ENCODE data around the gene NEURL3.

NEURL3 gene

DNA sequence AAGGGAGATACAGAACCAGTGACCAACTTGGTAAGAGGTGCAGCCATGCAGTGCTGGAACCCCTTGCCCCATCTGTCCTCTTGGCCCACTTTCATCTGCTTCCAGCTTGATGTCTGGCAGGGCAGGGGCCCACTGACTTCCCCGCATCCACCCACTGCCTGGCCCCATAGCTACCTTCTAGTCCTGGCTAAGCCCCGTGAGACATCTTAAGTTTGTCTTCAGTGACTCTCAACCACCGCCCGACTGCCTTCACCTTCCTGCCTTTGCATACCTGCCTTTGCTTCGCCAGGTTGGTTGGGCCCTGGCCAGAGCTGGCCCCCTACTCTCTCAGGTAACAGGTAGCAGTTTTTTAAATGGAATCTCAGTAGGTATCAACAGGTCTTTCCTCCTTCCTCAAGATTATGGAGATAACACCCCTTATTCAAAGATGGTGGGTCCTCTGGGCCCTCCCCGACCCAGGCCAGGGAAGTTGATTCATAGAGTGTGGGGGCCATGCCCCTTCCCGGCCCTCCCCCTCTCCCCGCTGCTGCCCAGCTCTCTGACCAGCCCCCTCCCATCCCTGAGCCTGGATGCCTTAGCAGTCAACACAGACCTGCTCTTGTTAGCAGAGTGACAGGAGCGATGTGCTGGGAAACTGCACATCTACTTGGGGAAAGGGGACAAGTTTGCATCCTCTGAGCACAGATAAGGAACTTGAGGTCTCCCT lies 34.2 kb upstream of the NEURL3 start:
- DNase-seq = no peak

DNA sequence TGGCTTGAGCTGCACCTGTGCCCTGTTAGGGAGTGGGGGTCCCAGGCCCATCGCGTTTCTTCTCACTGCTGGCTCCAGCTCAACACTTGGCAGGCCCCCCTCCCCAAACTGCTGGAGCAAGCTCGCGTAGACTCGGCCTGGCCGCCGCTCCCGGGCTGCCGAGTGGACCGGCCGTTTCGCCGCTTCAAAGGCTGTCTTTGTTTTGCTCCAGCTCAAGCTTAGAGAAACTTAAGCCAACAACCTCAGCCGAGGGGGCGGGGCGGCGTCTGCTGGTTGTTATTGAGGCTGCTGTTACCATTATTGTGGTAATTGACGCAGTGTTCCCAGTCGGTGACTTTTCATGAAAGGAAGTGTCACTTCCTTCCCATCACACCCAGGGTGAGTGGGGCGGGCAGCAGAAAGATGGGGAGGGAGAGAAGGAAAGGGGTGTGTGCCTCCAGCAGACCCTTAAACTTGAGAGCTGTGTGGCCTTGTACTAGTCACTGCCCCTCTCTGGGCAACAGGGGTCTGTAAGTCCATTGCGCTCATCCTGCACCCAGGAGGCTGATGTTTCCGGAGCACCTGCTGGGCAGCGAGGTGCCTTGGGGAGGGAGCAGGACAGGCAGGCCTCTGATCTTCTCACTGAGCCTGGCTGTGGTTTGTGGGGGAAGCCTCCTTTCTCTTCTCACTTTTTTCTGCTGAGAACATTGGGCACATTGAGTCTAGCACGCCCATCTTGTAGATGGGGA lies 33.5 kb upstream of the NEURL3 start:
- DNase-seq = no peak

DNA sequence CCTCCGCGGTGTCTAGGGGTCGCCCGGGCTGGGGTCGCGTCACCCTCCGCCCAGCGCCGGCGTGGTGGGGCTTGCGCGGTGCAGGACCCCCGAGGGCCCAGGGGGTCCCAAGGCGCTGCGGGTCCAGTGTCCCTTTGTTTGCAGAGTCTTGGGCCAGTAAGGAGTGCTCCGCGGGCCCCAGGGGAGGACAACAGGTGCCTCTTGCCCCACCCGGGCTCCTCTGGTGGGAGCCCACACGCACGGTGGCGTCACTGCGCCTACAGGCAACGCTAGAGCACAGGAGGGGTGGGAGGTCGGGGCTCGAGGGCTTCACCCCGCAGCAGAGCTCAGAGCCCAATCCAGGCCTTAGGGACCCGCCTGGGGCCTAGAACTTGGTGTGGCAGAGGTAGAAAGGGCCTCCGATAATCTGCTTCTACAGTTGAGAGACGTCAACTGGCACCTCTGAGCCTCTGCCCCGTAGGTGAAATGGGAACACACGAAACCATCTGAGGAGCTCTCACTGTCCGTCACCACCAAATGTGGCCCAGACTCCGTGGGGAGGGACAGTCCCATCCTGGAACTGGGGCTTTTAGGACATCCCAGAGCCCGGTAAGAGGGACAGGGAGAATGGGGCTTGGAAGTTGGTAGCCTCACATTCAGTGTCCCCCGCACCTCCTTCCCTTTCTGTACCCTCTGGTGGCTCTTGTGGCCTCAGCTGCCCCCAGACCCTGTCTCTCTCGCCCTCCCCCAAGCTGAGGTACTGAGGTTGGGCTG lies 32.8 kb upstream of the NEURL3 start:
- DNase-seq = no peak

DNA sequence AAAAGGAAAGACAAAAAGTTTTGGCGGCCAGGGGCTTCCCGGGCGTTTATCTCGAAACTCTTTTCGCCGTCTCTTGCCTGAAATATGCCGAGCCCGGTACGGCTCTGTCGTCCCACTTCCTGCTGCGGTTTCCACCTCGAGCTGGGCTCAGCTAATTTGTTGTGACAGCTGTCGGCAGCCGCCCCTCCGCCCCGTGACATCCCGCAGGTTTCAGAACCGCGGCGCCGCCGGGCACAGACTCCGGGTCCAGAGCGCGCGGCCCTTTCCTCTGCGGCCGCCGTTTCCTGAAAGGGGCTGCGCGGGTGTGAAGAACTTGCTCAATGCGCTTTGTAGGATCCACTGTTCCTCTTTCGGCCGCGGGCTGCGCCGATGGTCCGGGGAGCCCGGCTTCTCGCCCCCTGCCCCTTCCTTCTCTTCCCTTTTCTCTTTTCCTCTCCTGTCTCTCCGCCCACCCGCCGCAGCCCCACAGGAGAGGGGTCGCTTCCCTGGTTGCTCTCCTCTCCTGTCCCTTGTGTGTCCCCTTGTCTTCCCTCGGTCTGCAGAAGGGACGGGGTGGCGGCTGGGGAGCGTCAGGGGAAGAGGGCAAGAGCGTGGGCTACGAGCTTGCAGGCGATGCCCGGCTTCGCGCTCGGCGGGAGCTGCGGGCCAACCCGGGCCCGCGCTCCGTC lies 32.0 kb upstream of the NEURL3 start:
- no peak for DNase-seq

DNA sequence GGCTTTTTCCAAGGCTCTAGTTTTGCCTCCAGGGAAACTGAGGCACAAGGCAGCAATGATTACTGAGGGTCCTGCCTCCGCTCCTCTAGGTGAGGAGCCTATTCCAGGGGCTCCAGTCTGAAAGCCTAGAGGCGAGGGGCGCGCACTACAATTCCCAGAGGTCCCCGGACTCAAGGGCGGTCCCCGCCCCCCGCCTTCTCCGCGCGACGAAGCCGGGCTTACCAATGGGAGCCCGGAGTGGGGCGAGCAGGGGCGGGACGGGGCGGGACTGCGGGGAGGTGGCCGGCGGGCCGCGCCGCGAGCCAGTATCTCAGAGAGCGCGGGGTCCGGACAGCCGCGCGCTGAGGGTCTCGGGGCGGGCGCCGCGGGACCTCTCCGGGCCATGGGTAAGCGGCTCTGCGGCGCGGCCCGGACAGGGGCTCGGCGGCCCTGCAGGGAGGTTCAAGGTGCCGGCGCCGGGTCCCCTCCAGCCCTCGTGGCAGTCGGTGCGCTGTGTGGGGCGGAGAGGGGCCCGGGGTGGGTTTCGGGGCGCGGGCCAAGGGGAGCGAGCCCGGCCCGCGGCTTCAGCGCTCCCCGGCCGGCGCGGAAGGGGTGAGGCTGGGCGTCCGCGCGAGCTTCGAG lies 31.4 kb upstream of the NEURL3 start, which contains the start of gene ARID5A:
Gene ARID5A (plus strand): TSS at position 308 of the 621 bp plus-strand sequence. CDS start 75 bp downstream, at position 383.
- DNase-seq = peak; percentile 69

DNA sequence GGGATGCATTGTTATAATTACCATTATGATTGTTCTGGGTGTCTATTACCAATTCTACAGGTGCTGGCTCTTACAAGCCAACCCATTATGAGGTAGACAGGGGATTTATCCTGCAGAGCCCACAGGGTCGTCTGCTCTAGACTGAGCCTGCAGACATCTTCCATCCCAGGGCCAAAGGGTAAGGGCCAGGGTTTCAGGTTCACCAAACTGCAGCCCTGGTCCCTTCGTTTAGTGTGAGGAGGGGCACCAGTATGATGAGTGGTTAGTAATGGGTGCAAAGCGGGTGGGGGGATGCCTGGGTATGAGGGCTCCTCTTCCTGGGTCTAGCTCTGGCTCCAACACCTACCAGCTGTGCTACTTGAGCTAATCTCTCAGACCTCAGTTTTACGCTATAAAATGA lies 30.2 kb upstream of the NEURL3 start:
- DNase-seq = no peak

DNA sequence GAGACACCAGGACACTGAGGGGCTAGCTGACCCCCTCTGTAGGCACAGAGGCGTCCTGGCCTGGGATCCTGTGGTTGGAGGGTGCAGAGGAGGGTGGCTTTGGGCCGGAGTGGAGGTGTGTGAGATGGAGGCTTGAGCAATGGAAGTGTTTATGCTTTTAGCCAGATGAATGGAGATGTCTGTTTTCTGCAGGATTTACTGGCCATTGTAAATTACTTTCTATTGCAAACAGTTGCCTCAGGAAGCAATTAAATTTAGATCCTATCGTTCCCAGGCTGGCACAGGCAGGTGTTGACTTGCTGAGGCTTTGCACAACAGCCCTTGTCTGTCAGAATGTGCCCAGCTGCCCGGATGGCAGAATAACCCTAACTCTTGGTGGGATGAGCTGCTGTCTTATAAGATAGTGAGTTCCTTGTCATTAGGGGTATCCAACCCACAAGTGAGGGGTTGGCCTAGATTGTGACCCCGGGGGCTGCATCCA lies 29.6 kb upstream of the NEURL3 start:
- no peak for DNase-seq

DNA sequence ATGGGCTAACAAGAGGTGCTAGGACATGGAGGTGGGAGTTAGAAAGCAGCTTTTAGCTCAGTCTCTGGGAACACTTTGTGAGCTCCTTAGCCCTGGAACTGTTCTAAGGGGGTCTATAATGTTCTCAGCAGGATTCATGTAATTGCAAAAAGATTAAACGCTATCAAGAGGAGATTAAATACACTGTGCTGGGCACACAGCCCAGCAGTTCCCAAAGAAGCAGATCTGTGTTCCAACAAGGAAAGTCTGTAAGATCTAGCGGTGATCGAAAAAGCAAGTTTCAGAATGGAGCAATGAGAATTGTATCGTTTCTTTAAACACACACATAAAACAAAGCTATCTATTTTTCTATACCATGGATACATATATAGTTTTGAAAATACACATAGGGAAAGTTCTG lies 29.0 kb upstream of the NEURL3 start:
- DNase-seq = no peak

DNA sequence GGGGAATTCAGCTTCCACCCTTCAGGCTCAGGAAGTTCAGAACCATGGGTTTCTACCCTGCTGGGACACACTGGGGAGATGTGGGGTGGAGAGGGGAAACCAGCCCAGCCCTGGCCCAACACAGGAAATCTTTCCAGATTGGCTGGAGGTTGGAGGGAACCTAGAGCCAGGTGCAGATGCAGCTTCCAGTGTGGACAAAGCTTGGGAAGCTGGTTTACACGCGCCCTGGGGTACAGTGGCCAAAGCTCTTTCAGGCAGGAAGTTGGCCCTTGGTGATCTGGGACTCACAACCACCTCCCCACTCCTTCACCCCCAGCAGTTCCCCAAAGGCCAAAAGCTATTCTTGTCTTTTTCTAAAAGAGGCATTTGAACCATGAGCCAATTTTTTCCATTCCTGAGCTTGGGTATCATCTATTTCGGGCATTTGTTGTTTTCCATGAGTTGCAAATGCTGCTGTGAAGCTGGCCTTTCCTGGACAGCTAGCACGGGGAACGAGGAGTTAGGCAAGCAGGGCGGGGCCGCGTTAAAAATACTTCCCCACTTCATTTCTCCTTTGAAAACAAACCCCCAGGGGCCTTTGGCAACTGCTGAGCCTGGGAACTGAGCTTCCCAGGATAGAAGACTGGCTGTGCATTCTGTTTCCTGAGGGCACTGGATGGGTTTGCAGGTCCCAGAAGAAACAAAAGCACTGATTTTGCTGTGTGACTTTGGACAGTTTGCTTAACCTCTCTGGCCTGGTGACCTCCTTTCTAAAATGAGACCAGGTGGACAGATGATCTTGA lies 28.3 kb upstream of the NEURL3 start:
- DNase-seq = no peak

DNA sequence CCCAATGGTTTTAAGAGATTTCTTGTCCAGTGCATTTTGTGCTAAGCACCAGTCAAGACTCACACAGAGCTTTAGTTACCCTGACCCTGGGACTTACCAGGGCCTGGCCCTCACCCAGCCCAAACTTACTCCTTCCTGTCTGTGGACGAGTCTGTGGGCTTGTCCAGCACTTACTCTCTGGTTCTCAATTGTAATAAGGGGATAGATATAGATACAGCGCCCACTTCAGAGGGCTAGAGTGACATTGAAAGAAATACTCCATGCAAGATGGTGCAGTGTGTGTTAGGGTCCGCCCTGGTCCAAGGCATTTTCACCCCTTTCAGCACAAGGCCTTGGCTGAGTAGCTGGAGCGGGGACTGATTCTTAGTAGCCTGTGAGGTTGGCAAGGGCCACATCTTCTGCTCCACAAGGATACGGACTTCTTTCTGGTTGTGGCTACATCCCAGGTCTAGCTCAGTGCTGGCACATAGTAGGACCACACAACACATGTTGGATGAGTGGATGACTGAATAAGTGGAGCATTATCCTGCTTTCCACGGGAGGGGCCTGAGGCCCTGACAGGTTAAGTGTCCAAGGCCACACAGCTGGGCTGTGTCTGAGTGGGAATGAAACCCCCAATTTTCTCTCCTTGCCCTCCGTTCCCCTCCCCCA lies 27.6 kb upstream of the NEURL3 start:
- DNase-seq = no peak

DNA sequence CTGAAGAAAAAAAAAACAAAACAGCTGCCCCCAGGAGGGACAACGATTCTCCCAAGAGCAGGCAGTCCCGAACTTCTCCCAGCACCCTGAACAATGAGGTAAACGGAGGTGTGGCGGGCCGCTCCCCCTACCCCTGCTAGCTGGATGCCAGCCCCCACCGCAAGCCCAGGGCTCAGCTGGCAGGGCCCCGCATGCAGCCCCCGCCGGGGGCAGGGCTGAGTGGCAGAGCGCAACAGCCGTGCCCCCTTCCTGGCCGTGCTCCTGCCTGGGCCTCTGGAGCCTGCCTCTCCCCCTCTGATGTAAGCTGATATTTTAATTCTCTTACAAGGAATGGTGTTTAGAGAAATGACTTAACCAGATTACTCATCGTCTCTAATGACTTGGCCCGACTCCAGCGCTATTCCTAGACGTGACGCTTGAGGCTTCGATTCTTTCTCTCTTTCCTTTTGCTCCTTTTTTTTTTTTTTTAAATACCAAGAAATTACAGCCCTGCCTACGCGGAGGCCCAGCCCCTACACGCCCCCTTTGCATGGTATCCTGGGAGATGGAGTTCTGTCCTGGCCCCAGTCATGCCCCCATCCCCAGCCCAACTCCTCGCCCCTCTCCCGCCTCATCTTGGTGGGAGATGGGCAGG lies 26.8 kb upstream of the NEURL3 start:
- no peak for DNase-seq

DNA sequence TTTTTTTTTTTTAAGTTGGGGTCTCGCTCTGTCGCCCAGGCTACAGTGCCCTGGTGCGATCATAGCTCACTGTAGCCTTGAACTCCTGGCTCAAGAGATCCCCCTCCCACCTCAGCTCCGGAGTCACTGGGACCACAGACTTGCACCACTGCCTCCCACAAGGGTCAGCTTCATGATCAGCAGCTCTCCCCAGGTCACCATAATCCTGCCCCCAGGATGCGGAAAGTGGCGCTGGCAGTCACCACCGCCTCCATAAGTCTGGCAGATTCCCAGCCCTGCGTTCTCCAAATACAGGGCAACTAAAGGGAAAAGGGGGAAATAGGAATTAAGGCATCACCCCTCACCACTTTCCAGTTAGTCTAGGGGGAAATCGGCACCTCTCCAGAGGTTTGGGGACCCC lies 26.2 kb upstream of the NEURL3 start:
- no peak for DNase-seq

DNA sequence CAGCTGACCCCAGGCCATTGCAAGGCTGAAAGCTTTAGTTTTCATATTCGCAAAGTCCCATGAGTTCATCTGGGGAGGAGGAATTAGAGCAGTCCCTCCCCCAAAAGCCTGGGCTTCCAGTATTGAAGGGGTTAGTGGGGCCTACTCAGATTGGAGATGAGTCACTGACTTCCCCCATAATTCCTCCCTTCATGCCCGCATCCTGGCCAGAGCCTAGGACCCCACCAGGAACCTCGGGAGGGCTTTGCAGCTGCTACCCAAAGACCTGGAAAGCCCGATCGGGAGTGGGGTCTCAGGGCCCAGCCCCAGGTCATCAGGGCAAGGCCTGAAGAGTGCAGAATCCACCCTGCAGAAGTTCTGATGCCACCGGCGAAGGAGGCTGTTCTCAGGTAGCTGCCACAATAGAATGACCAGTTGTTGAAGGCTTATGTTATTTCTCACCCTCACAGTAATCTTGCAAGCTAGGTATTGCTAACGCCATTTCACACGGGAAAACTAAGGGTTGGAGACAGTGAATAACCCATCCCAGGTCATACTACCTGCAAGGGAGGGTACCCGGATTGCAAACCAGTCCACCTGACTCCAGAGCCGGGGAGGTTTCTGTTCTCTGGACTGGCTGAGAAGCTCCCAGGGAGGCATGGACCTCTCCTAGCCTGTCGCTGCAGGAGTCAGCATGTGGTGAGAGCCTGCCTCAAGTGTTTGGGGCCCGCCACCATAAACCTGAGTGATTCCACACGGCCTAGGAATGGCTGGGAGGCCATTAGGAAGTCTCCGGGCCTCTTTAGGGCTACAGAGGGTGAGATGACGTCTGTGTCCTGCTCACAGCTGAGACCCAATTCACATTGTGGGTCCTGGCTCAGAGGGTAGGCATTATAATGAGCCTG lies 25.6 kb upstream of the NEURL3 start:
- DNase-seq = no peak

DNA sequence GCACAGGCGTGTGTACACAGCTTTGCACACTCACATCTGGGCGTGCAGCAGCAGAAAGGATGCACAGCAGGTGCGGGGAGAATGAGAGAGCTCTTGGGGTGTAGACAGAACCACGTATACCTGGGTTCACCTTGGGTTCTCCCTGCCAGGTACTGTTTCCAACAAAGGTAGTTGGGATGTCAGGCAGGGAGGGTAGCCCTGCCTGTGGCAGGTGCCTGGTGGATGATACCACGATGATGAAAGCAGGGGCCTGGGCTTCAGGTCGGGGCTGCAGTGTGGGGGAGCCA lies 24.9 kb upstream of the NEURL3 start:
- no peak for DNase-seq

DNA sequence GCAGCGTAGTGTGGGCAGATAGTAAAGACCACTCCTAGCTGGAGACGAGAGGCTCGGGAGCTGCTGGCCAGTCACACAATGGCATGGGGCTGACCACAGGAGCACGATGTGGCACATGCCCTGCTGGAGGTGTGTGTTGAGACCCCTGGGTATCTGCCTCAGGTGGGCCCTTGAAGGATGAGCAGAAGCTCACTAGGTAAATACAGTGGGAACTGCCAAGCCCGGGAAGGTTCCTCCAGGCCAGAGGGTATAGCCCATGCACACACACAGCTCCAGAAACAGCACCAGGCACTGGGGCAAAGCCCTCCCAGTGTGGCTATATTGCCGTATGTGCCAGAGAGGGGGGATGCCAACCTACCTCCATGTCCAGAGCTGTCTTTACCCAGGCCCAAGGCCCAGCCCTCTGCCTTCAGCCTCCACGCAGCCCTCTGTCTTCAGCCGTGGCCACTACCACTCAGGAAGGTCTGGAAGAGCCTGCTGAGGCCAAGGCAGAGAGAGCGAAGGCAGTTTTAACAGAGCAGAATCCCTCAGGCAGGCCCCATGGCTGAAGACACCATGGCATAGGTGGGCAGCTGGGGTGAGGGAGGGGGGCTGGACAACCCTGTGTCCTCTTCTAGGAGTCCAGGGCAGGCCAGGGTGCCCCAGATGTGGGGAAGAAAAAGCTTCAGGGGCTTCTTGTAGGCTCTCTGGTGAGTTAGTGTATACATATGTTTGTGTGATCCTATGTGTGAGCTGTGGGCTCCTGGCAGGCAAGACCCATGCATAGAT lies 24.4 kb upstream of the NEURL3 start:
- no peak for DNase-seq

DNA sequence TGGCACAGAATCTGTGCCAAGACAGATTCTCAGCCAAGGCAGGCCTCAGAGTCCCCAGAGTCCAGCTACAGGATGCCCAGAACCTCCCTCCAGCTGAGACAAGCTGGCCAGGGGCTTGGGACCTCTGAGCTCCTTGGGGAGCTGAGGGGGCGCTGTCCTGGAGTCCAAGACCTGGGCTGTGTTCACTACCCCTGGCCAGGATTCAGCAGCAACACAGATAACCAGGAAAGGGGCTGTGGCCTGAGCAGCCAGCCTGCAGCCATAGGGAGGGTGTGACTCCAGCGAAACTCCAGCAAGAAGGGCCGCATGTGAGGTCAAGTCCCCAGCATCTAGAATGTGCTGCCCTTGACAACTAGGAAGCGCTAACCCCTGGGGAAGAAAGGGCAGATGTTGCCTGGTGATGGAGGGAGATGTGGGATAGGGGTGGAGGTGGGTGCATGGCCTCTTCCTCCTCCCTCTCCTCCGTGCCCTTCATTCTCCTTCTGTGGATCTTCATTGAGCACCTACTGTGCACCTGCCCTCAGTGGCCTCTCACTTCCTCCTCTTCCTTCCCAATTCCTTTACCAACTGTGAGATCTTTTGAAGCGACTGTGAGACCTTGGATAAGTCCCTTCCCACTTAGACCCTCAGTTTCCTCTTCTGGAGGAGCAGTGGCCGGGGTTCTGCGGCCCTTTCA lies 23.7 kb upstream of the NEURL3 start:
- DNase-seq = no peak

DNA sequence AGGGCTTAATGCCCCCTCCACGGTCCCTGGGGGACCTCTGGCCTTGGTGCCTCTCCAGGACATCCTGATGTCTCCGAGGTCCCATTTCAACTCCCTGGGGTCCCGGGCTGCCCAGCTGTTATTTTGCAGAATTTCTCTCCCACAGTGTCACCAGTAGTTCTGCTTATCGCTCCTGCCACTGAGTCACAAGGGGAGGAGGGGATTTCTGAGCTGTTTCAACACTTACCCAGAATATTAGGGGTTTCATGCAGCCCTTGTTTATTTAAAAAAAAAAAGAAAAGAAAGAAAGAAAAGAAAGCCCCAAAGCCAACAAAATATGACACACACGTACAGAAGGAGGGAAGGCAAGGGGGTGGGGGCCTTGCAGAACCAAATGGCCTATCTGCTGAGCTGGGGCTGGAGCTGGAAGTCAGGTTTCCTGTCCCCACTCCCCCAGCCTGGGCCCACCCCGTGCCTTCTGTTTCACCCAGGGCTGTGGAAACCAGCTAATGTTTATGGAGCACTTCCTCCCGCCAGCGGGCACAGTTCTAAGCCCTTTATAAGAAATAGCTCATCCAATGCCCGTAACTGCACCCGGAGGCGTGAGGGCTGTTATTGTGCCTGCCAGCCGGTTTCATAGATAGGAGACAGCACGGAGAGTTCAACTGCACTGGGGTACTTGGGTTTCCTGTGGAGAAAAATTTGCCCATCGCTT lies 23.0 kb upstream of the NEURL3 start:
- no peak for DNase-seq
